ENCODE measurements around the gene NPBWR2.

DNA sequence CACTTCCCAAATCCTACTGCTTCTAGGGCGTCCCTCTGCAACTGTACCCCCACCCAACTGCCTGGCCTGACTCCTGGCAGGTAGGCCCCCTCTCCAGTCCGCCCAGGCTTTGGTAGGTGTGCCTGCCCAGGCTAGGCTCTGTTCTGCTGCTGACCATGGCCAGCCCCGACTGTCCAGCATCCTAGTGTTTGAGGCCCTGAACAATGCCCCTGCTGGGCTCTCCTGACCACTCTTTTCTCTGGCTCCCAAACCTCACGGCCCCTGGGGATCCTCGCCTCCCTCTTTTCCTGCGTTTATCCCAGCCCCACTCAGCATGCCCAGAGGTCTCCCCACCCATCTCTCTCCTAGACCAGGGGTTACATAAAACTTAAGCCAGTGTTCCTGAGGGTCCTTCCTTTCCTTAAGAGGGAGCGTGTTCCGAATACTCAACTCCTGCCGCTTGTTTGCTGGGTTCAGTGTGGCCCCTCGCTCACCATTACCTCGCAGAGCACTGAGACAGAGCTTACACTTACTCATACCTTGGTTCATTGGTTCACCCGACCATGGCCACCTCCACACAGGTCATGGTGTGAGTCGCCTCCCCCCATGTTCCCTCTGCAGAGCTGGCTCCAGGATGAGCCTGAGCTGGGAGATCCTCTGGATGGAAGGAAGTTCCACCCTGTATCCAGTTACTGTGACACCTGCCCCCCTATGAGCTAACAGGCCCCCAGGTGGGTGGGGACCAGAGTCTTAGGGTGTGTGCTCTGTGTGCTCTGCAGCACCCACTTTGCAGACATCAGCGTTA is 35.8 kb upstream of the NPBWR2 start:
- TF ChIP-seq CREB1 (CRISPR knock-in tag; IDR thresholded peaks at IDR 0.05; ENCODE audit: low read depth) (no peak), CTCF (conservative IDR thresholded peaks at IDR 0.05; ENCODE audit: low read depth in 2 of 2) (no peak), EZH2 (IDR thresholded peaks at IDR 0.05; ENCODE audit: low read depth, unreplicated experiment) (no peak), POLR2AphosphoS5 (IDR thresholded peaks at IDR 0.05; ENCODE audit: low read depth) (no peak), EZH2phosphoT487 (IDR thresholded peaks at IDR 0.05; ENCODE audit: unreplicated experiment) (no peak)

All from GM23338 (cell line).